Stimulated activated CD4-positive, alpha-beta T cell treated with anti-CD3 and anti-CD28 coated beads, Interleukin-15, amount 100 ng/mL, for 24 hours (primary cell): ENCODE measurements around the gene HOXD9.

Experiments used
- DNase-seq: peaks from one replicate; pipeline ENCODE4 v3.0.0-alpha.2; 2020

HOXD9 gene

GRCh38 chr2:176126929-176127773 is 4.6 kb downstream of the HOXD9 start:
- peak; percentile 77 for DNase-seq

GRCh38 chr2:176127774-176128072 is 5.2 kb downstream of the HOXD9 start:
- DNase-seq: no peak

GRCh38 chr2:176128172-176128981 is 5.9 kb downstream of the HOXD9 start:
- no peak for DNase-seq

DNA sequence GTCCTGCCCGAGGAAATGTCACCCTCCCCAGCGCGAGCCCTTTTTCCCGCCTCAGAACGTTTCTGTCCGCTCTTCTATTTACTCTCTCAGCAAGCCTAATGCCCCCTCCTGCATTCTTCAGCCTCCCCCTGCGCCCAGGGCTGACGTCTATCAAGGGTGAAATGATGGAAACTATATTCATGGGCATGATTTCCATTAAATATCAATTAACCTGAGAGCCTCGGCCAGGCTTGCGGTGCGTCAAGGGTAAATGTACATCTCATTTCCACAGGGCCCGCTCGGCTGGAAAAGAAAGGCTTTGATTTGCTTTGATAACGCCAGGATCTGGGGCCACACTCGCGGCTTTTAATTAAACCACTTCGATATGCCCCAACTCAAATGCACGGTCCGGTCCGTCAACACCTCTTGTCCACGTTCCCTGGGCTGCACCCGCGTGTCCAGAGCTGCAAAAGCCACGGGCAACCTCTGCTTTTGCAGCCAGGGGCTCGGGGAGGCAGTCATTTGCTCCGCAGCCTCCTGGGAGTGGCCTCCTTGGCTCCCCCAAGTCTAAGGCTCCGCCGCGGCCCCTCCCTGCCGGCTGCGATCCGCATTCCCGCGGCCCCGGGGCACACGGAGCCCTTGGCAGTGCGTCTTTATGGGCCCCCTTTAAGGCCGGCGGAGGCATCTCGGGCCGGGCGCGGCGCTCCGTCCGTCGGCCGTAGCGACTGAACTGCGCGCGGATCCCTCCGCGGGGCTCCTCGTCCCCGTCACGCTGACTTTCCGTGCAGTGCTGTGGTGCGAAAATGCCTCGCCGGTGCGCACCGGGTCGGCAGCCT is 6.7 kb downstream of the HOXD9 start, which contains the start of gene HOXD8:
TSS of gene HOXD8 (plus strand) at position 724 of the 815 bp plus-strand sequence. CDS start 662 bp downstream, outside the sequence.
- DNase-seq: no peak

GRCh38 chr2:176129813-176130146 is 7.3 kb downstream of the HOXD9 start:
- DNase-seq: no peak

- DNase-seq: no peak
Observed at GRCh38 chr2:176130147-176130956, 7.8 kb downstream of the HOXD9 start.

DNA sequence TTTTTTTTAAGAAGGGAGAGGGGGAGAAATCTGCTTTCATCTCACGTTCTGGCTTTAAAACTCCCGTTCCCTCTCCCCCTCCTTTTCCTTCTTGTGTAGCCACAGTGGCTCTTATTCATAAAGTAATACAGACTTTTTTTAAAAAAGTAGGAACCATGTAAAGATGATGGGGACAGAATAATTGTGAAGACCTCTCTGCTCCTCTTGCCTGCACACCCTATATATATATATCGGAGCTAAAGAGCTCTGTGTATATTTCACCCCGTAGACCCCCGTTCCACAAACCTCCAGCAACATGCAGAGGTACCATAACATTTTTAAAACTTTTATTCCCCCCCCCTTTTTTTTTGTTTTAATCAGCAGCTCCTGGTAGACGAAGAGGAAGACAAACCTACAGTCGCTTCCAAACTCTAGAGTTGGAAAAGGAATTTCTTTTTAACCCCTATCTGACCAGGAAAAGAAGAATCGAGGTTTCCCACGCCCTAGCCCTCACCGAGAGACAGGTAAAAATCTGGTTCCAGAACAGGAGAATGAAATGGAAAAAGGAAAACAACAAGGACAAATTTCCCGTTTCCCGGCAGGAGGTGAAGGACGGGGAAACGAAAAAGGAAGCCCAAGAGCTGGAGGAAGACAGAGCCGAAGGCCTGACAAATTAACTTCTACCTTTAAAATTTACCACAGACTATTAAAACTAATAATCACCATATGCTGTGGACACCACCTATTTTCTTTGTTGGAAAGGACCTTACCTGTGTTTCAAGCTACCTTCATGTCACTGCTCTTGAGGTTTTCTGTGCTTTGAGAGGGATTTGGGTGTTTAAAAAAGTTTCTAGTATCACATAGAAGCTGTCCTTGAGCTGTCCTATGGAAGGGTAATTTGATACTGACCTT is 8.7 kb downstream of the HOXD9 start:
- no peak for DNase-seq

- no peak for DNase-seq
Observed at GRCh38 chr2:176131848-176132158, 9.3 kb downstream of the HOXD9 start.

DNA sequence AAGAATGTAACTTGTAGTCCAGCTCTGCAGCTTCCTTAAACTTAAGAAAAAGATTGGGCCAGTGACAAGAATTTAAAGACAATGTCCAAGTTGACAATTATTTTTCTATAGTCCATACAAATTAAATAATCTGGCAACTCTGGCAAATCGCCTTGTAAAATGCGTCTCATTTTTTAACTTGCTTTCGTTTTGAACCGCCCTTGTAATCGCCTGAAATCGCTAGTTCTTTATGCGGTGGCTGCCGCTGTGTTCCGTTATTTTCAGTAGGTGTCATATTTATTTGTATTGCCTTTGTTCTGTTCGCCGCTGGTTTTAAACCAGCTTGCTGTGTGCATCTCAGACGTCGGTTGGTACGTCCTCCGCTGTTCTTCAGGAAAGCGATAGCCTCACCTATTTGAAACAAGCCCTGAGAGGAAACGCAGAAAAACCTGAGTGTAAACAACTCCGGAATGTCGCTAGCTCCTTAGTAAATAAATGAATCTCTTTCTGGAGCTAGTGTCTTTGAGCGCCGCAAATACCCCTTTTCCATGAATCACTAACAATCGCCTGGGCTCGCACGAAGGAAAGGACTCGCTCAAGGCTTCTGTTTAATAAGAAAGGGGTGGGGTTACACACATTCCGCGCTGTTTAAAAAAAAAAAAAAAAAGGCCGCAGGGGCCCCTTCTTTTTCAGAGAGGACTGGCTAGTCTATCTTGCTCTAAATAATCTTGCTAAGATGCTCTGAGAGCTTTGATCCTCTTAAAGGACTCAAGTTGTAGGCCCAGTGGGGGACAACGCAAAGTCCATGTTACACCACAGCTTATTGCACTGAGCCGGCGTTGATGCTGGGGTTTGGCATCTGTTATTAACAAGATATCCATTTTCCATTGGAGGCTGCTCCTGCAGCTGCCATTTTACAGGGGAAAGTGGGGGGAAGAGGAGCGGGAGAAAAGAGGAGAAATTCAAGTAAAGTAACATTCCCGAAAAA is 10.0 kb downstream of the HOXD9 start:
- no peak for DNase-seq

GRCh38 chr2:176133389-176133788 is 10.9 kb downstream of the HOXD9 start:
- no peak for DNase-seq

- DNase-seq: no peak
Observed at GRCh38 chr2:176134035-176134434, 11.5 kb downstream of the HOXD9 start.

- DNase-seq: no peak
Observed at GRCh38 chr2:176135035-176135440, 12.5 kb downstream of the HOXD9 start.

DNA sequence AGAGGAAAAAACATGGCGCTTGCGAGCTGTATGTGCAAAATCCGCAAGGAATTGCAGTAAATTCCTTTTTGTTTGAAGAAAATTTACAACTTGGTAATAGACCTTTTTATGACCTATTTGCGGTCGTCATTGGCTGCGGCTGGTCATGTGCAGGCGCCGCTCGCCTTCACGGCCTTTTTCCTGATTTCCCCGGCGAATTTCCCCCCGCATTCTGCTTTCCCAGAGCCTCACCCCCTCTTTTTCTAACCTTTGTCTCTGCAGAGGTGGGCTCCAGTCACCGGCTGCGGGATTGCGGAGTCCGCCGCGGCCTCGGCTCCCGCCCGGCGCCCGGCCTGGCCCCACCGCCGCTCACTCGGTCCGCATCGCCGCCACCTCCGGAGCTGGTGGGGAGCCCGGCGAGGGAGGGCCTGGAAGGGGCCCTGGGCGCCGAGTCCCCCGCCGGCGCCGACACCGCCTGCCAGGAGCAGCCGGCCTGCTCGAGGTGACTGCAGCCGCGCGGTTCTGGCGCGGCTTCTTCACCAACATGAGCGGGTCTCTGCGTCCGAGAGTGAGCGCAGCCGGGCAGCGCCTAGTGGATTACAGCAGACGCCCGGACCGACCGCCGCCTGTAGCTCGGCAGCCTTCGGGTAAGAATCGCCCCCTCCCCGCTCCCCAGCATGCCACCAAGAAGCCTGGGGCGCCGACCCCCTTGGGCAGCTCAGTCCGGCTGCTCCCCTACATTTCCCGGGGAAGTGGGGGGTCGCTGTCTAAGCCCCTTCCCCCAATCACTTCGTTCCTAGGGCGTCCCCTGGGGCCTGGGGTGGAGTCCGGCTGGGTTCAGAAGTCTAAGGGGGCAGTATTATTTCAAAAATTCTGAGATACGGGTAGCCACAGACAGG is 14.1 kb downstream of the HOXD9 start:
- DNase-seq: no peak

- DNase-seq: no peak
Observed at GRCh38 chr2:176137252-176137580, 14.7 kb downstream of the HOXD9 start.

GRCh38 chr2:176137906-176138305 is 15.4 kb downstream of the HOXD9 start:
- no peak for DNase-seq

DNA sequence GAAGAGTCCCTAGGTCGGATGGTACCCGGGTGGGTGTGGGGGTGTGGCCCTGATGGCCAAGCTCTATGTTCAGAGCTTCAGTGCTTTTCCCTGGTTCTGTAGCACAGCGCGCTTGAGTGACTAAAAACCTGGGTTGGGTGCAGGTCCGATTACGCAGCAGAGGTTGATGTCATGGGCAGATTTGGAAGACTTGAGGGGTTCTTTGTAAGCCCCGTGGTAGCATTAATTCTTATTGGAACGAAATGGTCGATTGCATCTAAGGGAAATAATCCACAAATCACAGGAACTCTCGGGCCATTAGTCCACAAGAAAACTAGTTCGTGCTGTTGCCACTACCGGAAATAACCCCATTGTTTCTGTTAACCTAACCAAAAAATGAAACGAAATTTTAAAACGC is 16.0 kb downstream of the HOXD9 start:
- DNase-seq: no peak

DNA sequence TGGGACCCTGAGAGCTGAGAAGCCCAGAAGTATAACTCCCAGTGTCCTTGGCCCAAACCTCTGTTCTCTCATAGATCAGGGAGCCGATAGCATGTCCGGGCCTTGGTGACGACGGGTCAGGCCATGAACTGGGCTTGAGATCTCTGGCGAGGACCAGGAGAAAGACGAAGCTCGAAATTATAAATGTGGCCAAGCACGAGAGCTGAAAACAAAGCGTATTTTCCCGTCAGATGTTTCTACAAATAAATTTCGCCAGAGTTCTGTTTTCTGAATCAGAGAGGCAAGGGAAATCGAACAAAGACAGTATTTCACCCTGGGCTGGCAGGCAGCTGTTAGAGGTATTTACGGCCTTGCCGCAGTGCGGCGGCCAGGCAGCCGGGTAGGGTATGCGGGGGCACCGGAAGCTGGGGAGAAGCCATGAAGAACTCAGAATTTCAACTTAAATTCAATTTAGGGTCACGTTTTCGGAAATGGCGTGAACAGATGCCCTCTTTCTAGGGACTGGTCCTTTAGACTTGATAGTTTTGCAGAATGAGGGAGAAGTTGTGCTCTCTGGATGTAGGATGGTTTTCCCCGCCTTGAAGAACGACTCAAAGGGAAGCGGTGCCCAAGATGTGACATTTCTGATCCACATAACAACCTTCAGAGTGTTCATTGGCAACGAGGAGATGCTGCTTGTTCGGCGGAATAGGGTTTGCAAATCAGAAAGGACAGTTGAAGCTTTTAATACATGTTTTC is 16.6 kb downstream of the HOXD9 start:
- no peak for DNase-seq

DNA sequence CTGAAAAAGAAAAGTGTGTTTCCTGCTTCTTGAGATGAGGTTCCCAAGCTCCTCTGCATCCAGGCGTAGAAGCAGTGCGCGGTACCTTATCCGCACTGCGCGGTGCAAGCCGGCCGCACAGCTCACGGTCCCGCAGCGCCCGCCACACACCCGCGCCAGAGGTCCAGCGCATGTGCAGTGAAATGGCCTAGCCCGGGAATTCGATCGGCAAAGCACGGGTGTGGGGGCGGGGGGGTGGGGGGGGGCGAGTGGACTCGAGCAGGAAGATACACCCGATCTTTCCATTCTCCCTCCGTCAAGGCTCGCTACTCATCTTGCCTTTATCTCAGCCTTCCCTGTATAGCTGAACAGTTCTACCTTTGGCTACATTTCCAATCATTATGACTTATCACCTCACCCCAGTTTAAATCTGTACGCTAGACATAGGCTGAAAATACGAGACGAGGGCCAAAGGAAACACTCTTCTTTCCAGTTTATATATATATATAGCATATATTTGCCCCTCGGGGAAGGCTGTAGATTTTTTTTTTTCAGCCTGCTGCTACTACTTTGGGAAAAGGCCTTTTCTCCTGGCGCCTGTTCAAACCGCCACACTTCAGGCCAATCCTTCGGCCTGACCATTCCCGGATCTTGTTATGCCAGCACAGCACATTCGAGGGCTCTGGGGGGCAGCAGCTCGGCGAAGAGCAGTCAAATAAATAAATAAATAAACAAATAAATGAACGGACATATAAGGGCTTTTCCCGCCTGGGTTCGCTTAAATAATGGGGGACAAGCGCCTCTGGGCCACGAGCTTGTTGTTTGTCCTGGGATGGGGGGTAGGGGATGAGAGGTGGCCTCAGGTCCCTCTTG is 17.4 kb downstream of the HOXD9 start:
- no peak for DNase-seq
